ENCODE measurements around the gene TMEM39B. TPM values are rescaled to one million over a fixed set of nuclear protein-coding genes. Genes with fewer than 3 reads are reported as not detected.
A peak's percentile ranks its signal among the peaks of the same experiment; 100 is the strongest.

The TMEM39B gene
- total RNA-seq, 6 experiments from 2014 or later, result 17.6 to 23.2 (median 20.8) TPM

- peaks cover 17% of the 10 kb centered on the region for H3K36me3 Mint-ChIP-seq (ENCODE audit: low read depth)
- peak; percentile 76 for DNase-seq
- H3K9me3 Mint-ChIP-seq, result peaks cover 12% of the 10 kb centered on the region; the same call in 1 of the 2 replicates
- peak overlapping the region; percentile 65 for H3K4me3 Mint-ChIP-seq
- peak overlapping the region; percentile 82 for H3K27ac Mint-ChIP-seq
- no peaks in the 10 kb centered on the region for H3K27me3 Mint-ChIP-seq (ENCODE audit: insufficient read depth)
- peaks cover 25% of the 10 kb centered on the region for H3K4me1 Mint-ChIP-seq (ENCODE audit: low read depth)
- no peak for TF ChIP-seq CTCF (IDR thresholded peaks at IDR 0.05)
Measured at GRCh38 chr1:32151319-32151787, 78.6 kb downstream of the TMEM39B start.

Small RNA genes within 50 kb of the gene (microRNA-seq; reads per million reads assigned to microRNA genes)
- gene MIR5585, result not detected

Other genes with a start within 250 kb of the TMEM39B start
- 100 to 1,000 TPM; 258 to 353 (median 305) TPM for gene PTP4A2, start 134.6 kb upstream of the TMEM39B start, total RNA-seq (2021; fragmentation: NEBNext Ultra II Directional; extraction: Animal tissue kit (Norgen Biotek cat#: 25700))
- gene KHDRBS1, start 59.1 kb upstream of the TMEM39B start, total RNA-seq (2021; fragmentation: NEBNext Ultra II Directional; extraction: Animal tissue kit (Norgen Biotek cat#: 25700)), result 100 to 1,000 TPM; 119 to 160 (median 148) TPM
- 100 to 1,000 TPM; 116 to 132 (median 122) TPM for gene KPNA6, start 35.1 kb downstream of the TMEM39B start, total RNA-seq (2021; fragmentation: NEBNext Ultra II Directional; extraction: Animal tissue kit (Norgen Biotek cat#: 25700))
- 10 to 100 TPM; 89.4 to 95.2 (median 93.0) TPM for gene TXLNA, start 106.7 kb downstream of the TMEM39B start, total RNA-seq (2021; fragmentation: NEBNext Ultra II Directional; extraction: Animal tissue kit (Norgen Biotek cat#: 25700))
- 10 to 100 TPM; 12.5 to 15.7 (median 15.3) TPM for gene CCDC28B, start 127.7 kb downstream of the TMEM39B start, total RNA-seq (2021; fragmentation: NEBNext Ultra II Directional; extraction: Animal tissue kit (Norgen Biotek cat#: 25700))
- 1 to 10 TPM in 5 of 6 experiments, under 1 TPM in 1; 0.81 to 2.4 (median 2.2) TPM for gene IQCC, start 132.7 kb downstream of the TMEM39B start, total RNA-seq (2021; fragmentation: NEBNext Ultra II Directional; extraction: Animal tissue kit (Norgen Biotek cat#: 25700))
- not detected for gene DCDC2B, start 136.2 kb downstream of the TMEM39B start, total RNA-seq (2021; fragmentation: NEBNext Ultra II Directional; extraction: Animal tissue kit (Norgen Biotek cat#: 25700))
- 10 to 100 TPM; 18.5 to 23.7 (median 20.3) TPM for gene TMEM234, start 149.4 kb downstream of the TMEM39B start, total RNA-seq (2021; fragmentation: NEBNext Ultra II Directional; extraction: Animal tissue kit (Norgen Biotek cat#: 25700))
- 100 to 1,000 TPM; 279 to 313 (median 285) TPM for gene EIF3I, start 149.5 kb downstream of the TMEM39B start, total RNA-seq (2021; fragmentation: NEBNext Ultra II Directional; extraction: Animal tissue kit (Norgen Biotek cat#: 25700))
- 1 to 10 TPM; 1.1 to 2.1 (median 1.5) TPM for gene FAM167B, start 174.3 kb downstream of the TMEM39B start, total RNA-seq (2021; fragmentation: NEBNext Ultra II Directional; extraction: Animal tissue kit (Norgen Biotek cat#: 25700))
- not detected for gene LCK, start 178.3 kb downstream of the TMEM39B start, total RNA-seq (2021; fragmentation: NEBNext Ultra II Directional; extraction: Animal tissue kit (Norgen Biotek cat#: 25700))
- gene HDAC1, start 219.1 kb downstream of the TMEM39B start, total RNA-seq (2021; fragmentation: NEBNext Ultra II Directional; extraction: Animal tissue kit (Norgen Biotek cat#: 25700)), result 10 to 100 TPM; 78.5 to 94.9 (median 92.2) TPM

All from HFFc6 (cell line).